ENCODE measurements around the gene GTPBP1.

GTPBP1 gene

DNA sequence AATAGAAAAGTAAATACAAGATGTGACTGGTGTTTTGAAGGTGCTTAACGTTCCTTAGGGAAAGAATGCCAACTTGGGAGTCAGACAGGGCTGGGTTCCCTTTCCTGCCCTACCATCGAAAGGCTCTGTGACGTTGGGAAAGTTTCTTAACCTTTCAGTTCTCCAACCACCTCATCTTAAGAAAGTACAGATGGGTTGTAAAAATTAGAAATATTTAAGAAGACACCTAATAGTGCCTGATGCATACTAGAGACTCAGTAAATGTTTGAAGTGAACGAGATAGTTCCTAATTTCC is 1.1 kb downstream of the GTPBP1 start:
- Histone ChIP-seq H3K36me3 (ENCODE audit: control insufficient read depth, low read depth, low read length) (peaks cover 6% of the 10 kb centered on the region), H3K4me1 (ENCODE audit: control insufficient read depth, low read depth, low read length) (peaks cover 29% of the 10 kb centered on the region), H3K27ac (ENCODE audit: low read length) (no peak overlapping the region), H3K27me3 (ENCODE audit: control insufficient read depth, insufficient read depth, low read length) (no peaks in the 10 kb centered on the region), H3K9me3 (ENCODE audit: control insufficient read depth, low read depth, low read length) (no peaks in the 10 kb centered on the region), H3K9ac (ENCODE audit: low read length) (peak overlapping the region; percentile 82), H3K4me3 (ENCODE audit: low read length) (peak overlapping the region; percentile 95)

DNA sequence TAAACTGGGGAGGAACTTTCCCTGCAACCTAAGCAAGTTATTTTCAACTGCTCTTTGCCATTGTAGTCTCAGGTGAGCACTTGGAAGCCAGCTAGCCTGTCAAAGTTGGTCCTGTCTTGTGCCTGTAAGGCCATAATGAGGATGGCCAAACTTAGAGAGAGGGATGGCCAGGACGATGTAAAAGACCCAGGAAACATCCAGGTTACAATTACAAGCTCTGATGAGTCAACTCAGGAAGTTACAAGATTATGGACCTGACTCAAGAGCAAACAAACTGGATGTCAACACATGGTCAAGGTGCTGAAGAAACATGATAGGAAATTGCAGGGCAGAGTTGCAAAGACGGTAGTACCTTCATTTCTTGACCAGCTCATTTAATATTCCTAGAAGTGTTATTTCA is 1.6 kb downstream of the GTPBP1 start:
- H3K9ac ChIP-seq (ENCODE audit: low read length): no peak overlapping the region
- peaks cover 6% of the 10 kb centered on the region for H3K36me3 ChIP-seq (ENCODE audit: control insufficient read depth, low read depth, low read length)
- H3K27me3 ChIP-seq (ENCODE audit: control insufficient read depth, insufficient read depth, low read length): no peaks in the 10 kb centered on the region
- H3K27ac ChIP-seq (ENCODE audit: low read length): no peak overlapping the region
- peak overlapping the region; percentile 95 for H3K4me3 ChIP-seq (ENCODE audit: low read length)
- H3K4me1 ChIP-seq (ENCODE audit: control insufficient read depth, low read depth, low read length): peaks cover 32% of the 10 kb centered on the region
- H3K9me3 ChIP-seq (ENCODE audit: control insufficient read depth, low read depth, low read length): no peaks in the 10 kb centered on the region

DNA sequence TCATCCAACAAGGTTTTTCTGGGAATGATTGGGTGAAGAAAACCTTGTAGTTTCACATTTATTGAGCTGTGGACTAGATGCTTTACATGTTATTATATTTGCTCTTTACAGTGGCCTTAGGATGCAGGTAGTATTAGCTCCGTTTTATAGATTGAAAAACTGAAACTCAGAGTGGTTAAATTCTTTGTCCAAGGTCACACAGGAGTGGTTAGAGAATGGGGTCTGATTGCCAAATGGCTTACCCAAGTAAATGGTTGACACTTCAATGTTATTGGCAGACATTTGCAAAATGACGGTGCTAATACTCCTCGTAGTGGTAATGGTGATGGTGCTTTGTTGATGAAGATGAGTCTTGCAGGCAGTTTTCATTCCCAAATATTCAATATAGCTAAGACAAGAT is 2.2 kb downstream of the GTPBP1 start:
- no peak overlapping the region for H3K9ac ChIP-seq (ENCODE audit: low read length)
- H3K4me1 ChIP-seq (ENCODE audit: control insufficient read depth, low read depth, low read length): peaks cover 35% of the 10 kb centered on the region
- peaks cover 6% of the 10 kb centered on the region for H3K36me3 ChIP-seq (ENCODE audit: control insufficient read depth, low read depth, low read length)
- H3K27ac ChIP-seq (ENCODE audit: low read length): no peak overlapping the region
- no peaks in the 10 kb centered on the region for H3K9me3 ChIP-seq (ENCODE audit: control insufficient read depth, low read depth, low read length)
- H3K27me3 ChIP-seq (ENCODE audit: control insufficient read depth, insufficient read depth, low read length): no peaks in the 10 kb centered on the region
- H3K4me3 ChIP-seq (ENCODE audit: low read length): no peak overlapping the region

DNA sequence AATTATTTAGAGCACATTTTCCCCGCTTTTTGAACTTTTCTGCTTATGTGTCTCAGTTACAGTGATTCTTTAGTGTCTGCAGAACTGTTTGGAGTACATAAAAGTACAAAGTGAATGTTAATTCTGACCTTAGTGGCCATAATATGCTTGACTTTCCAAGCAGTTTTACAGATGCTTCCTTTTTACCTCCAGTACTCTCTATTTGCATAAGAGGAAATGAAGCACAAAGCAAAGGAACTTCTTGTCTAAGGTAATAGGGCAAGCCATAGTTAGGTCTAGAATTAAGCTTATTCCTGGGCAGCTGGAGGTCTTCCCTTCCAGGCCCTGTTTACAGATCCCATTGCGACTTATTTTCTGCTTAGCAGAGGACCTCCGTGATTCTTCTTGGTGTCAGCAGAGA is 3.6 kb downstream of the GTPBP1 start:
- H3K9ac ChIP-seq (ENCODE audit: low read length): no peak overlapping the region
- peaks cover 38% of the 10 kb centered on the region for H3K4me1 ChIP-seq (ENCODE audit: control insufficient read depth, low read depth, low read length)
- no peaks in the 10 kb centered on the region for H3K9me3 ChIP-seq (ENCODE audit: control insufficient read depth, low read depth, low read length)
- no peak overlapping the region for H3K27ac ChIP-seq (ENCODE audit: low read length)
- H3K4me3 ChIP-seq (ENCODE audit: low read length): no peak overlapping the region
- H3K36me3 ChIP-seq (ENCODE audit: control insufficient read depth, low read depth, low read length): peaks cover 6% of the 10 kb centered on the region
- H3K27me3 ChIP-seq (ENCODE audit: control insufficient read depth, insufficient read depth, low read length): no peaks in the 10 kb centered on the region

DNA sequence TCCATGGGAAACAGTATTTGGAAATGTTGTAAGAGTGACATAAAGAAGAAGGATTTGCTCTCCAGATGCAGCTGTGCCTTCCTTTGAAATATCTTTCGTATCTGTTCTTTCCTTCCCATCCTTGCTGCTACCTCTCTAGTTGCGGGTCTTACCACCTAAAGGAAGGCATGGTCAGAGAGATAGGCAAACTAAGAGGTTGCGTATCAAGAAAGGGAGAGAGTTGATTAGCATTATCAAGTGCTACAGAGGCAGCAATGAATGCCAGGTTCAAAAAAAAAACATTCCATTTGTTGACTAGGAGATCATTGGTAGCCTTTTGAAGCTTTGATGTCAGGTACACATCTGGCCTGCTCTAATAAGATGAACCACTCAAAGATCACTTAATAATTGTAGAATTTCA is 4.6 kb downstream of the GTPBP1 start:
- H3K9me3 ChIP-seq (ENCODE audit: control insufficient read depth, low read depth, low read length): no peaks in the 10 kb centered on the region
- peaks cover 30% of the 10 kb centered on the region for H3K4me1 ChIP-seq (ENCODE audit: control insufficient read depth, low read depth, low read length)
- no peak overlapping the region for H3K9ac ChIP-seq (ENCODE audit: low read length)
- H3K27me3 ChIP-seq (ENCODE audit: control insufficient read depth, insufficient read depth, low read length): no peaks in the 10 kb centered on the region
- peaks cover 6% of the 10 kb centered on the region for H3K36me3 ChIP-seq (ENCODE audit: control insufficient read depth, low read depth, low read length)
- H3K27ac ChIP-seq (ENCODE audit: low read length): no peak overlapping the region
- no peak overlapping the region for H3K4me3 ChIP-seq (ENCODE audit: low read length)

DNA sequence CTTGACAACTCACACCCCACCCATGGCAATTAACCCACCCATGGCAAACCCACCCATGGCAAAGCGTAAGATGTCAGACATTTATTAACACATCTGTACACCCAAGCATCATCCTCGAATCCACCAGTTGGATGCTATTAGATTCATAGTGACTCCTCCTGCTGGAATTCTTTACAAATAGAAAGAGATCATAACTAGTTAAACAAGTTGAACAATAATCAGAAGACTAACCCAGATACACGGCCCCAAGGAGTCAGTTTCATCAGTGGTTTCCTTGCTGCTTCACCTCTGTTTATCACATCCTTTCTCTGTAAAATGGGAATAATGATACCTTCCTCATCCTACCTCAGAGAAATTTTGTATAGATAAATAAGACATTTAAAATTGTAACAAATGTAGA is 5.1 kb downstream of the GTPBP1 start:
- H3K9ac ChIP-seq (ENCODE audit: low read length): no peak overlapping the region
- no peaks in the 10 kb centered on the region for H3K9me3 ChIP-seq (ENCODE audit: control insufficient read depth, low read depth, low read length)
- peaks cover 8% of the 10 kb centered on the region for H3K36me3 ChIP-seq (ENCODE audit: control insufficient read depth, low read depth, low read length)
- H3K27ac ChIP-seq (ENCODE audit: low read length): no peak overlapping the region
- no peaks in the 10 kb centered on the region for H3K27me3 ChIP-seq (ENCODE audit: control insufficient read depth, insufficient read depth, low read length)
- H3K4me3 ChIP-seq (ENCODE audit: low read length): no peak overlapping the region
- H3K4me1 ChIP-seq (ENCODE audit: control insufficient read depth, low read depth, low read length): peaks cover 30% of the 10 kb centered on the region

DNA sequence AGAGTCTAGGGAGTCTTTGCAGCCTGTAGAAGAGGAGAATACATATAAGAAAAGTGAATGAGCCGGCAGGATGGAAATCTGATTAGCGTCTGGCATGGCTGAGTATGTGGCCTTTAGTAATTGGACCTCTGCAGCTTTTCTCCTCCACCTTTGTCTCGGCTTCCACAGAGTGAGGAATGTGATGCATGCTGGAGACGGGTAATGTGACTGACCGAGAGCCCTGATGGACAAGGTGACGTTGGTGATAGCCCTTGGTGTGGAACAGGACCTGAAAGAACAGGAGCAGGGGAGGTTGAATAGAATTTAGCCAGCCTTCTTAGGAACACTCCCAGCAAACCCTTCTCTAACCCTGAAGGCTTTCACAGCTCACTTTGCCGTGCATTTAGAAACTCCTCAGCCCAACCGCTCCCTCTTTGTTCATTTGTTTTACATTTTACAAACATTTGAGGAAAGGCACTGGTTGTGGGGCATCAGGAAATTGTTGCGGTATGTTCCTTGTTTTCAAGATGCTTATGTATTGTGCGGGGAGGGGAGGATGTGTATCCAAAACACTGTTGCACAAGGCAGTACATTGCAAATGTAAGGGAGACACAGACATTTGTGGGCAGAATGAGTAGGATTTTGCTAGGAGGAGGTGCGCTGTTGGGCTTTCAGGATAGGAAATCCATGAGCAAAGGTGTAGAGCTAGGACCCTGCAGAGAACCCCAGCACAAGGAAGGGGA is 6.9 kb downstream of the GTPBP1 start:
- Histone ChIP-seq H3K9me3 (ENCODE audit: control insufficient read depth, low read depth, low read length) (no peaks in the 10 kb centered on the region), H3K9ac (ENCODE audit: low read length) (no peak overlapping the region), H3K4me1 (ENCODE audit: control insufficient read depth, low read depth, low read length) (peaks cover 22% of the 10 kb centered on the region), H3K27me3 (ENCODE audit: control insufficient read depth, insufficient read depth, low read length) (no peaks in the 10 kb centered on the region), H3K36me3 (ENCODE audit: control insufficient read depth, low read depth, low read length) (peaks cover 26% of the 10 kb centered on the region), H3K27ac (ENCODE audit: low read length) (no peak overlapping the region), H3K4me3 (ENCODE audit: low read length) (no peak overlapping the region)

DNA sequence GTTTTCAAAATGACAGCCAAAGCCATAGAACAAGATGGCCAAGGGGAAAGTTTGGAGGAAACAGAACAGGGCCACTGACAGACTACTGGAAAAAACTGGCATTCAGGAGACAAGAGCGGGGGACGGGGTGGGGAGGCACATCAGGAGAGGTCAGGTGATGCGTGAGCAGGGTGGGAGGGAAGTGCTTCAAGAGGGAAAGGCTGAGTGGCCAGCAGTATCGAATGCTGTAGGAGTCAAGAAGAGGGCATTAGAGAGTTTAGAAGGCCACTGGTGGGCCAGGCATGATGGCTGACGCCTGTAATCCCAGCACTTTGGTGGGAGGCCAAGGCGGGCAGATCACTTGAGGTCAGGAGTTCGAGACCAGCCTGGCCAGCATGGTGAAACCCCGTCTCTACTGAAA is 8.2 kb downstream of the GTPBP1 start:
- H3K4me3 ChIP-seq (ENCODE audit: low read length): no peak overlapping the region
- no peaks in the 10 kb centered on the region for H3K27me3 ChIP-seq (ENCODE audit: control insufficient read depth, insufficient read depth, low read length)
- H3K36me3 ChIP-seq (ENCODE audit: control insufficient read depth, low read depth, low read length): peaks cover 33% of the 10 kb centered on the region
- H3K4me1 ChIP-seq (ENCODE audit: control insufficient read depth, low read depth, low read length): peaks cover 17% of the 10 kb centered on the region
- no peak overlapping the region for H3K27ac ChIP-seq (ENCODE audit: low read length)
- H3K9me3 ChIP-seq (ENCODE audit: control insufficient read depth, low read depth, low read length): no peaks in the 10 kb centered on the region
- H3K9ac ChIP-seq (ENCODE audit: low read length): no peak overlapping the region

DNA sequence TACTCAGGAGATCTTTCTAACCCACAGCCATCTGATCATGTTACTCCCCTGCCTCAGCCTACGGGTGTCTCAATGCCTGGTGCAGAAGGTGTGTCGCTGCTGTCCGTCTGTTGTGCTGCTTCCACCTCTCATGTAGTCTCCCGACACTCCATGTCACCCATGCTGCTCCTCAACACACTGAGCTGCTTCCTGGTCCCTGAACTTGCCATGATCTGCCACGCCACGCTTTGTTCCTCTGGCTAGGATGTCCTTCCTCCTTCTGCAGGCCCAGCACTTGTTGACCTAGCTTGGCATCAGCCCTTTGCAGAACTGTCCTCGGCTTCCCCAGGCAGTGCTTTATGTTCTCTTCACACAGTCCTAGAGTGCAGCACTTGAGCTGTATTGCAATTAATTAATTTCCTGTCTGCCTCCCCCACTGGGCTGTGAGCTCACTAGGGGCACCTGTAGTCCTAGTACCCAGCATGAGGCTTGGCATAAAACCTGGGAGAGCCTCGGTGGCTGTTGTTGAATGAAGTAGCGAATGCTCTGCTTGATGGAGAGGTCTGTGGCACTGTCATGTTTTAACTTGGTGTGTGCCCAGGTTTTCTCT is 9.5 kb downstream of the GTPBP1 start:
- H3K4me1 ChIP-seq (ENCODE audit: control insufficient read depth, low read depth, low read length): peaks cover 17% of the 10 kb centered on the region
- no peak overlapping the region for H3K4me3 ChIP-seq (ENCODE audit: low read length)
- H3K36me3 ChIP-seq (ENCODE audit: control insufficient read depth, low read depth, low read length): peaks cover 27% of the 10 kb centered on the region
- no peaks in the 10 kb centered on the region for H3K27me3 ChIP-seq (ENCODE audit: control insufficient read depth, insufficient read depth, low read length)
- H3K9me3 ChIP-seq (ENCODE audit: control insufficient read depth, low read depth, low read length): no peaks in the 10 kb centered on the region
- H3K9ac ChIP-seq (ENCODE audit: low read length): no peak overlapping the region
- no peak overlapping the region for H3K27ac ChIP-seq (ENCODE audit: low read length)

DNA sequence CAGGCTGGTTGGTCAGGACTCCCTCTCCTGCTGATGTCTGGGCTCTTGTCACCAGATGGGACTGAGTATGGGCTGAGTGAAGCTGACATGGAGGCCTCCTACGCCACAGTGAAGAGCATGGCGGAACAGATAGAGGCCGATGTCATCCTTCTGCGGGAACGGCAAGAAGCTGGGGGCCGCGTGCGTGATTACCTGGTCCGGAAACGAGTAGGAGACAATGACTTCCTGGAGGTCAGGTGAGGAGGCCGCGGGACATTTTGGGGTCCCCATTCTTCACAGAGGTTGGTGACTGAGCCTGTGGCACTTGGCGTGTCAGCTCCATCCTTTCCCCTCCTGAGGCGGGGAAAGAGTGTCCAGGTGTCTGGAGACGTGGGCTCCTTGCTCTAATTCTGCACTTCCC is 10.1 kb downstream of the GTPBP1 start:
- H3K27ac ChIP-seq (ENCODE audit: low read length): no peak overlapping the region
- no peak overlapping the region for H3K9ac ChIP-seq (ENCODE audit: low read length)
- H3K36me3 ChIP-seq (ENCODE audit: control insufficient read depth, low read depth, low read length): peaks cover 30% of the 10 kb centered on the region
- H3K4me3 ChIP-seq (ENCODE audit: low read length): no peak overlapping the region
- H3K27me3 ChIP-seq (ENCODE audit: control insufficient read depth, insufficient read depth, low read length): no peaks in the 10 kb centered on the region
- peaks cover 17% of the 10 kb centered on the region for H3K4me1 ChIP-seq (ENCODE audit: control insufficient read depth, low read depth, low read length)
- H3K9me3 ChIP-seq (ENCODE audit: control insufficient read depth, low read depth, low read length): no peaks in the 10 kb centered on the region

DNA sequence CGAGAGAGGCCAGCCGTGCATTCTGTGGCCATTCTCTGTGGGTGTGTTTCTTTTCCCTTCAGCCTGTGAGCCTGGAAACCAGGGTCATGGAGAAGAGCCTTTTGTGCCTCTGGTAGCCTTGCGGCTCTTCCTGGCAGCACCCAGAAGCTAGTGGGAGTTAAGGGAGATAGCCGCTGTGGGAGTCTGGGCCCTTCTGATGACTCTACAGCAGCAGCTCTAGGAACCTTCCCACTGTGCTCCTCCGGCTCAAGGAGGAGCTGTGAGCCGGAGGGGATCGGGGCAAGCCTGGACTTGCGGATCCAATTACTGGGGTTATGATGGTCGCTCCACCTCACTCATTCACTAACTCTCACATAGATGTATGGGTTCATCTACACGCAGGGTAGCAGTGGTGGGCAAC is 10.5 kb downstream of the GTPBP1 start:
- H3K27me3 ChIP-seq (ENCODE audit: control insufficient read depth, insufficient read depth, low read length): no peaks in the 10 kb centered on the region
- no peak overlapping the region for H3K9ac ChIP-seq (ENCODE audit: low read length)
- no peak overlapping the region for H3K4me3 ChIP-seq (ENCODE audit: low read length)
- H3K9me3 ChIP-seq (ENCODE audit: control insufficient read depth, low read depth, low read length): no peaks in the 10 kb centered on the region
- no peak overlapping the region for H3K27ac ChIP-seq (ENCODE audit: low read length)
- H3K36me3 ChIP-seq (ENCODE audit: control insufficient read depth, low read depth, low read length): peaks cover 31% of the 10 kb centered on the region
- H3K4me1 ChIP-seq (ENCODE audit: control insufficient read depth, low read depth, low read length): peaks cover 17% of the 10 kb centered on the region

DNA sequence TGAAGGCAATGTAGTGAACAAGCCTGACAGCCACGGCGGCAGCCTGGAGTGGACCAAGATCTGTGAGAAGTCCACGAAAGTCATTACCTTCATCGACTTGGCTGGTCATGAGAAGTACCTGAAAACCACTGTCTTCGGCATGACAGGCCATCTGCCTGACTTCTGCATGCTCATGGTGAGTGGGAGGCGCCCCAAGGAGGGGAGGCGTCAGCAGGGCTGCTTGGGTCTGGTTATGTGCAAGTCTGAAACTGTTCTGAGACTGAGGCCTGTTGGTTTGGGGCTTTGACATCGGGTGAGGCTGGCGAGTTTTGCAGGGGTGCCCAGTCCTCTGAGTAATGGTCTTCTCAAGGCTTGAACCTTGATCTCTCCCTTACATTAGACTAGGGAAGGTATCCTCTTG is 11.1 kb downstream of the GTPBP1 start:
- Histone ChIP-seq H3K9ac (ENCODE audit: low read length) (no peak overlapping the region), H3K36me3 (ENCODE audit: control insufficient read depth, low read depth, low read length) (peaks cover 35% of the 10 kb centered on the region), H3K4me1 (ENCODE audit: control insufficient read depth, low read depth, low read length) (peaks cover 17% of the 10 kb centered on the region), H3K27ac (ENCODE audit: low read length) (no peak overlapping the region), H3K27me3 (ENCODE audit: control insufficient read depth, insufficient read depth, low read length) (no peaks in the 10 kb centered on the region), H3K9me3 (ENCODE audit: control insufficient read depth, low read depth, low read length) (no peaks in the 10 kb centered on the region), H3K4me3 (ENCODE audit: low read length) (no peak overlapping the region)

All from iPS-18a (cell line).